ENCODE data around the gene PSG11. TPM values are rescaled to one million over a fixed set of nuclear protein-coding genes. Genes with fewer than 3 reads are reported as not detected.
A peak's percentile ranks its signal among the peaks of the same experiment; 100 is the strongest.
"Not testable (repeated sequence)": the region's sequence is repeated elsewhere in the genome, so short reads cannot be mapped to it uniquely, and the experiment has no call there.

Gene PSG11
- 0.08 and 0.15 TPM in 2 replicates for polyA plus RNA-seq (2012; rRNA removed)
- polyA plus RNA-seq (2012; cell fraction: cytosol; rRNA removed), result 0.18 and 0.21 TPM in 2 replicates
- polyA plus RNA-seq (2012; cell fraction: nucleus; rRNA removed), result 0.07 and 0.35 TPM in 2 replicates

DNA sequence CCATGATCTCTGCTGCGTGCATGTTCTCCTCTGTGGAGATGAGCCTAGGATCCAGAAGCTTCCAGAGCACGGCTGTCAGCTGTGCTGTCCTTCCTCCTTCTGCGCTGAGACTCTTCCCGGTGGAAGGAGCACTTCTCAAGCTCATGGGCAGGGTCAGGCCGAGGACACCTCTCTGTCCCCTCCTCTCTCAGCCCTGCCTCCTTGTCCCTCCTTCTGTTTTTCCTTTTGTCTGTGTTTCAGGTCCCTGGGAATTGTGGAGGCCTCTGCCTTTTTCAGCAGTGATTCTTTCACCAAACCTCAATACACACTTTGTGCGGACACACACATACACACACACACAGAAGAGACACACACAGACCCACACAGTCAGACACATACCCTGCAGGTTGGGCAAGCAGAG lies at the start of gene PSG11:
TSS of gene PSG11 (minus strand) at position 101 of the 400 bp plus-strand sequence. CDS start at position 4, 97 bp downstream.
- H3K9ac ChIP-seq; H3K27ac ChIP-seq (ENCODE audit: low read depth in 2 of 2, low read length in 1 of 2); H3K36me3 ChIP-seq (replicated peaks in 1 of 2; ENCODE audit: control insufficient read depth in 1 of 2, insufficient read depth in 2 of 2, low read length in 1 of 2); H3K27me3 ChIP-seq (ENCODE audit: insufficient read depth); H2AFZ ChIP-seq (ENCODE audit: low read depth); H3K9me3 ChIP-seq; H3K4me2 ChIP-seq; DNase-seq; H3K9me2 ChIP-seq; POLR2A ChIA-PET; H3K4me3 ChIP-seq (ENCODE audit: low read depth in 2 of 2, low read length in 1 of 2); H4K20me1 ChIP-seq (ENCODE audit: insufficient read depth); H3K79me2 ChIP-seq (ENCODE audit: insufficient read depth); H3K4me1 ChIP-seq (ENCODE audit: control insufficient read depth in 1 of 2, insufficient read depth in 2 of 2, low read depth in 1 of 2, low read length in 1 of 2): not testable (repeated sequence)
- WGBS (ENCODE audit: low lambda C conversion rate), result 74% methylated on average over 6 of the region's 6 CpGs
- peaks cover 14% of the 10 kb centered on the region for H3F3A ChIP-seq (replicated peaks; ENCODE audit: insufficient read depth)
- CTCF ChIA-PET, result interaction anchor here (1.5 kb wide), 1 partner anchor 165 kb away, joined by 6 read pairs; no protein-coding TSS in a partner anchor

GRCh38 chr19:43062418-43062817 lies 36.1 kb upstream of the PSG11 start:
- CTCF ChIA-PET; H3K4me2 ChIP-seq; H3K9me3 ChIP-seq; POLR2A ChIA-PET; H3K4me3 ChIP-seq (ENCODE audit: low read depth in 2 of 2, low read length in 1 of 2); H3K9me2 ChIP-seq; H3K79me2 ChIP-seq (ENCODE audit: insufficient read depth); H3K9ac ChIP-seq; H3K4me1 ChIP-seq (ENCODE audit: control insufficient read depth in 1 of 2, insufficient read depth in 2 of 2, low read depth in 1 of 2, low read length in 1 of 2); DNase-seq; H3K27ac ChIP-seq (ENCODE audit: low read depth in 2 of 2, low read length in 1 of 2); H3F3A ChIP-seq (replicated peaks; ENCODE audit: insufficient read depth); H3K36me3 ChIP-seq (replicated peaks in 1 of 2; ENCODE audit: control insufficient read depth in 1 of 2, insufficient read depth in 2 of 2, low read length in 1 of 2); H2AFZ ChIP-seq (ENCODE audit: low read depth); H4K20me1 ChIP-seq (ENCODE audit: insufficient read depth); H3K27me3 ChIP-seq (ENCODE audit: insufficient read depth): not testable (repeated sequence)
- 52% methylated on average over 3 of the region's 3 CpGs for WGBS (ENCODE audit: low lambda C conversion rate)

GRCh38 chr19:43061326-43061725 lies 35.1 kb upstream of the PSG11 start:
- CTCF ChIA-PET; H2AFZ ChIP-seq (ENCODE audit: low read depth); DNase-seq; H4K20me1 ChIP-seq (ENCODE audit: insufficient read depth); H3K79me2 ChIP-seq (ENCODE audit: insufficient read depth); H3K4me3 ChIP-seq (ENCODE audit: low read depth in 2 of 2, low read length in 1 of 2); H3K36me3 ChIP-seq (replicated peaks in 1 of 2; ENCODE audit: control insufficient read depth in 1 of 2, insufficient read depth in 2 of 2, low read length in 1 of 2); H3K4me1 ChIP-seq (ENCODE audit: control insufficient read depth in 1 of 2, insufficient read depth in 2 of 2, low read depth in 1 of 2, low read length in 1 of 2); H3K9ac ChIP-seq; H3K9me3 ChIP-seq; H3F3A ChIP-seq (replicated peaks; ENCODE audit: insufficient read depth); POLR2A ChIA-PET; H3K9me2 ChIP-seq; H3K27ac ChIP-seq (ENCODE audit: low read depth in 2 of 2, low read length in 1 of 2); H3K27me3 ChIP-seq (ENCODE audit: insufficient read depth); H3K4me2 ChIP-seq: not testable (repeated sequence)
- WGBS (ENCODE audit: low lambda C conversion rate), result 31% methylated on average over 3 of the region's 3 CpGs
- 0 out of 4 replicates have a peak, but pooled peaks of 1 of the 2 experiments have one; percentile 19 for TF ChIP-seq EP300 (IDR thresholded peaks at IDR 0.05; ENCODE audit: borderline replicate concordance in 1 of 2, low read depth in 1 of 2, low read length in 1 of 2)

- CTCF ChIA-PET, H3K9ac ChIP-seq, POLR2A ChIA-PET: not testable (repeated sequence)
Observed at GRCh38 chr19:43060254-43060653, 34.0 kb upstream of the PSG11 start.

GRCh38 chr19:43059482-43059881 lies 33.2 kb upstream of the PSG11 start:
- H3K9ac ChIP-seq; H2AFZ ChIP-seq (ENCODE audit: low read depth); H3K4me2 ChIP-seq; H3K36me3 ChIP-seq (replicated peaks in 1 of 2; ENCODE audit: control insufficient read depth in 1 of 2, insufficient read depth in 2 of 2, low read length in 1 of 2); H3F3A ChIP-seq (replicated peaks; ENCODE audit: insufficient read depth); CTCF ChIA-PET; H3K9me3 ChIP-seq; DNase-seq; H3K79me2 ChIP-seq (ENCODE audit: insufficient read depth); H3K4me1 ChIP-seq (ENCODE audit: control insufficient read depth in 1 of 2, insufficient read depth in 2 of 2, low read depth in 1 of 2, low read length in 1 of 2); H3K27me3 ChIP-seq (ENCODE audit: insufficient read depth); H4K20me1 ChIP-seq (ENCODE audit: insufficient read depth); H3K9me2 ChIP-seq; H3K4me3 ChIP-seq (ENCODE audit: low read depth in 2 of 2, low read length in 1 of 2); POLR2A ChIA-PET; H3K27ac ChIP-seq (ENCODE audit: low read depth in 2 of 2, low read length in 1 of 2): not testable (repeated sequence)
- WGBS (ENCODE audit: low lambda C conversion rate), result 29% methylated on average over 2 of the region's 2 CpGs

More at GRCh38 chr19:43060254-43060653, 34.0 kb upstream of the PSG11 start:
- H3K36me3 ChIP-seq (replicated peaks in 1 of 2; ENCODE audit: control insufficient read depth in 1 of 2, insufficient read depth in 2 of 2, low read length in 1 of 2); H2AFZ ChIP-seq (ENCODE audit: low read depth); H3K4me2 ChIP-seq; H3K27ac ChIP-seq (ENCODE audit: low read depth in 2 of 2, low read length in 1 of 2); H3F3A ChIP-seq (replicated peaks; ENCODE audit: insufficient read depth); H3K4me1 ChIP-seq (ENCODE audit: control insufficient read depth in 1 of 2, insufficient read depth in 2 of 2, low read depth in 1 of 2, low read length in 1 of 2); H3K79me2 ChIP-seq (ENCODE audit: insufficient read depth); H3K9me2 ChIP-seq; H3K27me3 ChIP-seq (ENCODE audit: insufficient read depth); H4K20me1 ChIP-seq (ENCODE audit: insufficient read depth); H3K4me3 ChIP-seq (ENCODE audit: low read depth in 2 of 2, low read length in 1 of 2); H3K9me3 ChIP-seq; DNase-seq: not testable (repeated sequence)
- WGBS (ENCODE audit: low lambda C conversion rate), result 10% methylated on average over 3 of the region's 3 CpGs

GRCh38 chr19:43058440-43058839 lies 32.2 kb upstream of the PSG11 start:
- POLR2A ChIA-PET; CTCF ChIA-PET; H3K4me3 ChIP-seq (ENCODE audit: low read depth in 2 of 2, low read length in 1 of 2); H3K9me3 ChIP-seq; H3K4me1 ChIP-seq (ENCODE audit: control insufficient read depth in 1 of 2, insufficient read depth in 2 of 2, low read depth in 1 of 2, low read length in 1 of 2); H4K20me1 ChIP-seq (ENCODE audit: insufficient read depth); H3K9me2 ChIP-seq; H3K4me2 ChIP-seq; H3K79me2 ChIP-seq (ENCODE audit: insufficient read depth); DNase-seq; H3K27me3 ChIP-seq (ENCODE audit: insufficient read depth); H2AFZ ChIP-seq (ENCODE audit: low read depth); H3K9ac ChIP-seq; H3K36me3 ChIP-seq (replicated peaks in 1 of 2; ENCODE audit: control insufficient read depth in 1 of 2, insufficient read depth in 2 of 2, low read length in 1 of 2); H3F3A ChIP-seq (replicated peaks; ENCODE audit: insufficient read depth); H3K27ac ChIP-seq (ENCODE audit: low read depth in 2 of 2, low read length in 1 of 2): not testable (repeated sequence)
- WGBS (ENCODE audit: low lambda C conversion rate), result 0% methylated on average over 2 of the region's 2 CpGs
